Medulla oblongata (tissue), 1 donor: Measurements from ENCODE around the gene SMG1.
"Not testable (repeated sequence)": the region's sequence is repeated elsewhere in the genome, so short reads cannot be mapped to it uniquely, and the experiment has no call there.

ENCODE experiments used
- DNase-seq: peaks from one replicate; pipeline ENCODE4 v3.0.0-alpha.2; 2015; ENCODE audit errors: extremely low spot score

The SMG1 gene

GRCh38 chr16:18800293-18800692 lies 125.9 kb downstream of the SMG1 start:
- DNase-seq = no peak

GRCh38 chr16:18799500-18799899 lies 126.7 kb downstream of the SMG1 start:
- no peak for DNase-seq

GRCh38 chr16:18797746-18798145 lies 128.5 kb downstream of the SMG1 start:
- no peak for DNase-seq

GRCh38 chr16:18796377-18796776 lies 129.8 kb downstream of the SMG1 start:
- no peak for DNase-seq

GRCh38 chr16:18792836-18793433 lies 133.3 kb downstream of the SMG1 start:
- no peak for DNase-seq

- peak; percentile 98 for DNase-seq
Observed at GRCh38 chr16:18789850-18790706, 136.1 kb downstream of the SMG1 start, which contains the start of gene RPS15A. Gene RPS15A (minus strand): TSS chr16:18790334. CDS start chr16:18789113, 1,221 bp downstream.

GRCh38 chr16:18789515-18789849 lies 136.7 kb downstream of the SMG1 start:
- DNase-seq = peak; percentile 28

- no peak for DNase-seq
Observed at GRCh38 chr16:18788828-18789514, 137.2 kb downstream of the SMG1 start.

- DNase-seq = no peak
Observed at GRCh38 chr16:18784917-18785623, 141.1 kb downstream of the SMG1 start.

GRCh38 chr16:18783430-18784341 lies 142.5 kb downstream of the SMG1 start:
- no peak for DNase-seq

GRCh38 chr16:18782697-18783429 lies 143.3 kb downstream of the SMG1 start:
- DNase-seq = no peak

GRCh38 chr16:18781232-18781631 lies 145.0 kb downstream of the SMG1 start:
- DNase-seq = not testable (repeated sequence)

GRCh38 chr16:18780460-18781026 lies 145.7 kb downstream of the SMG1 start:
- DNase-seq = not testable (repeated sequence)

- DNase-seq = not testable (repeated sequence)
Observed at GRCh38 chr16:18777664-18778063, 148.5 kb downstream of the SMG1 start.

- DNase-seq = not testable (repeated sequence)
Observed at GRCh38 chr16:18776334-18776733, 149.9 kb downstream of the SMG1 start.

GRCh38 chr16:18774651-18775050 lies 151.6 kb downstream of the SMG1 start:
- not testable (repeated sequence) for DNase-seq

- not testable (repeated sequence) for DNase-seq
Observed at GRCh38 chr16:18772171-18772570, 154.0 kb downstream of the SMG1 start.

- not testable (repeated sequence) for DNase-seq
Observed at GRCh38 chr16:18770336-18770962, 155.8 kb downstream of the SMG1 start.

GRCh38 chr16:18767217-18767616 lies 159.0 kb downstream of the SMG1 start:
- not testable (repeated sequence) for DNase-seq
